ENCODE results near the gene ABHD8. TPM values are rescaled to one million over a fixed set of nuclear protein-coding genes. Genes with fewer than 3 reads are reported as not detected.

ABHD8 gene
- total and polyA plus RNA-seq, 12 donors = 2.3 to 60.0 (median 35.8) TPM

DNA sequence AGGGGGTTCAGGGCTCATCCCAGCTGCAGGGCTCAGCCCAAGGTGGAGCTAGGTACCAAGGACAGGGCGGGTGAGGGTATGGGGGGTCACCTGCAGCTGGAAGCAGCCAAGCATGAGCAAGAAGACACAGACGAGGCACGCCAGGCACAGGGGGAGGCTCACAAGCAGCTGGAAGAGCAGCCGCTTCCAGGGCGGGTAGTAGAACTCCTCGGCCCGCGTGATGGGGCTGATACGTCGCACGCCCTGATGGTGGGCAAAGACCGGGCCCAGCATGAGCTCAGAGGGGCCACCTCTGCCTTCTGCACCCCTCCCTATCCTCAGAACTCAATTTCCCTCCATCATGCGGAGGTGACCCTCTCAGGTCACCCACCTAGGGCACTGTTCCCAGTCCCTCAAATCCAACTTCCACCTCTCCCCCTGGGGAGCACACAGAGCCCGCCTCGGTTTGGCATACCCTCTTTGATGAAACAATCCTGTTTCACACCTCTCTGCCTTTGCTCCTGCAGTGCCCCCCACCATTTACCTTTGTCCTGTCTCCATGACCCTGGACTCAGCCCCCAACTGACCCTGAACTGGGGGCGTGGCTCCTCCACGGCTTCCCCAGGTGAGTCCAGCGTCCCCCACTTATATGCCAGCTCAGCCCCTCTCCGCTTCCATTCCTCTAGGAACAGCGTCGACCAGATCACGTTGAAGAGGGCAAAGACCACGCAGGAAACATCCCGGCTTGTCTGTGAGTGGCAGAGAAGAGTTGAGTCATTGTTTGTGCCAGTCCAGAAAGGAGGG lies 27.2 kb upstream of the ABHD8 start:
- 91 to 94% (median 93%) methylated on average over 19 to 24 of the region's 24 CpGs for WGBS, 4 donors
- Histone ChIP-seq H3K27me3 (no peaks in the 10 kb centered on the region), H3K9me3 (replicated peaks in 1 of 3) (no peaks in the 10 kb centered on the region), H3K36me3 (replicated peaks in 1 of 2) (no peaks in the 10 kb centered on the region), H3K4me1 (replicated peaks in 1 of 2) (peaks cover 4 to 34% of the 10 kb centered on the region in 2 donors), H3K27ac (no peak overlapping the region), H3K4me3 (no peak overlapping the region)
- intact Hi-C loops (cut with DNase I) = no loop called here
- no peak for DNase-seq
- no peak for TF ChIP-seq POLR2A (IDR thresholded peaks at IDR 0.05)
- TF ChIP-seq, protein P1, sequence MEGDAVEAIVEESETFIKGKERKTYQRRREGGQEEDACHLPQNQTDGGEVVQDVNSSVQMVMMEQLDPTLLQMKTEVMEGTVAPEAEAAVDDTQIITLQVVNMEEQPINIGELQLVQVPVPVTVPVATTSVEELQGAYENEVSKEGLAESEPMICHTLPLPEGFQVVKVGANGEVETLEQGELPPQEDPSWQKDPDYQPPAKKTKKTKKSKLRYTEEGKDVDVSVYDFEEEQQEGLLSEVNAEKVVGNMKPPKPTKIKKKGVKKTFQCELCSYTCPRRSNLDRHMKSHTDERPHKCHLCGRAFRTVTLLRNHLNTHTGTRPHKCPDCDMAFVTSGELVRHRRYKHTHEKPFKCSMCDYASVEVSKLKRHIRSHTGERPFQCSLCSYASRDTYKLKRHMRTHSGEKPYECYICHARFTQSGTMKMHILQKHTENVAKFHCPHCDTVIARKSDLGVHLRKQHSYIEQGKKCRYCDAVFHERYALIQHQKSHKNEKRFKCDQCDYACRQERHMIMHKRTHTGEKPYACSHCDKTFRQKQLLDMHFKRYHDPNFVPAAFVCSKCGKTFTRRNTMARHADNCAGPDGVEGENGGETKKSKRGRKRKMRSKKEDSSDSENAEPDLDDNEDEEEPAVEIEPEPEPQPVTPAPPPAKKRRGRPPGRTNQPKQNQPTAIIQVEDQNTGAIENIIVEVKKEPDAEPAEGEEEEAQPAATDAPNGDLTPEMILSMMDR (IDR thresholded peaks at IDR 0.05) = no peak

DNA sequence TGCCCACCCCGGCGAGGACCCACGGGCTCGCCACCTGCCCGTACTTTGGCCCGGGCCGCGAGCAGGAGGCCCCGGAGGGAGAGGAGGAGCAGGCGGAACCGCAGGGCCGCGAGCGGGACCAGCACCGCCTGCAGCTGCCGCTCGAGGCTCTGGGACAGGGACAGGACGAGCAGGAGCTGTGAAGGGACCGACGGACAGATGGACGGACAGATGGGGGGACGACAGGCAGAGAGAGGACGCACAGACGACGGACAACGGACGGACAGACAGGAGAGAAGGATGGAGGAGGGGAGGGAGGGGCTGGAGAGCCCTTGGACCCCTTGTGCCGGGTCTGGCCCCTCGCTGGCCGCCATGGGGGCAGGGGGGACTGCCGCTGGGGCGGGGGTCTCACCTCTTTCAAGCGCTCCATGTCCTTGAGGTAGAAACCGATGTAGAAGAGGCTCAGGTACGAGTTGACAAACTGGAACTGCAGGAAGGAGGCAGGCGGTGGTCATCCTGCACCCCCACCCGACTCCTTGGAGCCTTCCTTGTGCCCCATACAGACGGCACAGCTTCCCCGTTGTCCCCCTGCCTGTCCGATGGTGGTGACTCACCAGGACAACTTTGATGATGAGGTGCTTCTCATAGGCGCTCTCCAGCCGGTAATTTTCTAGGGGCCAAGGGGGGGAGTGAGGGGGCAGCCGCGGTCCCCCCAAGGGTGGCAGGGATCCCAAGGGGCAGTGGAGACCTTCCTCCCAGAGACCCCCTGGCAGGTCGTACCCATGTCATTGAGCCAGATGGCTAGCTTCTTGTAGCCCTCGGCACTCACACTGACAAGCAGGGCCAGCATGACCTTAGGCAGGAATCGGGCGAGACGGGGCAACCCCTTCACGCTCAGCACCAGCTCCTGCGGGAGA lies 26.4 kb upstream of the ABHD8 start:
- H3K27ac ChIP-seq = no peak overlapping the region
- H3K4me1 ChIP-seq (replicated peaks in 1 of 2) = peaks cover 4 to 28% of the 10 kb centered on the region in 2 donors
- WGBS, 4 donors = 75 to 84% (median 80%) methylated on average over 46 to 51 of the region's 51 CpGs
- H3K4me3 ChIP-seq = no peak overlapping the region
- no peaks in the 10 kb centered on the region for H3K27me3 ChIP-seq
- peak in 1 of 7 donors; percentile 21 for DNase-seq
- TF ChIP-seq, protein P1 (IDR thresholded peaks at IDR 0.05) = no peak
- TF ChIP-seq POLR2A (IDR thresholded peaks at IDR 0.05) = no peak
- intact Hi-C loops (cut with DNase I) = no loop called here
- H3K9me3 ChIP-seq (replicated peaks in 1 of 3) = no peaks in the 10 kb centered on the region
- H3K36me3 ChIP-seq (replicated peaks in 1 of 2) = no peaks in the 10 kb centered on the region

DNA sequence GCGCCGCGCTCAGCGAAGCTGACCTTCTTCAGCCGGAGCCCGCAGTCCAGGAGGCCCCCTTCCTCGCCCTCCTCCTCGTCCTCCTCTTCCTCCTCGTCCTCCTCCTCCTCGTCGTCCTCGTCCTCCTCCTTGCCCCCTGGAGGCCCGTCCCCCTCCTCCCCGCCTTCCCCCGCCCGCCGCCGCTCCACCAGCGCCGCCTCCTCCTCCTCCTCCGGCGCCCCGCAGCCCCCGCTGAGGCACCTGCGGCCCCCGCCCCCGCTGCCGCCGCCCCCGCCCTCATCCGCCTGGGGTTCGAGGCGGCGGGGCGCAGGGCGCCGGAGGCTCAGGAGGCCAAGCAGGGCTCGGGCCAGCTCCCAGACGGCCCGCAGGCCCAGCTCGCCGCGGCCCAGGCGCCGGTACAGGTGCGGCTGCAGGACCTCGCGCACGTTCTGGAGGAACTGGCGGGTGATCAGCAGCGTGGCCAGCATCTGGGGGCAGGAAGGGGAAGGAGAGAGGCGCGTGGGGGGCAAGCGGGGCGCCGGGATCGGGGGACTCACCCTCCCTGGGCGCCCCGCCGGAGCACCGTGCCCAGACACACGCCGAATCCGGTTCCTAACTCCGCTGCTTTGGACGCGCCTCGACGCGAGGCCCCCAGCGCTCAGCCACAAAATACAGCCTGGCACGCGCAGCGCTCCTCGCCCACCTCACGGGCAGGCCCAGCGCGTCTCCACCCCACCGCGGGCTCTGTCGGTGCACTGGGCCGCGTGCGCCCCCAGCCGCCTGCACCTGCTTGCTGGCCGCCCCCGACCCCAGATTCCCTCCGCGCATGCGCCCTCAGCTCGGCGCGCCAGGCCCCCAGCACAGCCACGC lies 25.5 kb upstream of the ABHD8 start:
- peaks cover 4 to 25% of the 10 kb centered on the region in 2 donors for H3K4me1 ChIP-seq (replicated peaks in 1 of 2)
- DNase-seq = no peak
- TF ChIP-seq, protein P1 (IDR thresholded peaks at IDR 0.05) = no peak
- TF ChIP-seq POLR2A (IDR thresholded peaks at IDR 0.05) = no peak
- H3K36me3 ChIP-seq (replicated peaks in 1 of 2) = no peaks in the 10 kb centered on the region
- no peaks in the 10 kb centered on the region for H3K9me3 ChIP-seq (replicated peaks in 1 of 3)
- peak overlapping the region; percentile 30 to 79 (median 56) for H3K27ac ChIP-seq
- H3K4me3 ChIP-seq = peak overlapping the region in 1 of 4 donors; percentile 38
- H3K27me3 ChIP-seq = no peaks in the 10 kb centered on the region
- intact Hi-C loops (cut with DNase I) = no loop called here
- 28 to 50% (median 39%) methylated on average over 30 to 93 of the region's 94 CpGs for WGBS, 4 donors

Measured in adrenal gland (tissue), 12 donors.